Measurements from ENCODE around the gene TMEM44.
"Not testable (repeated sequence)": the region's sequence is repeated elsewhere in the genome, so short reads cannot be mapped to it uniquely, and the experiment has no call there.

Gene TMEM44

GRCh38 chr3:194549853-194550252 is 83.4 kb downstream of the TMEM44 start:
- TF ChIP-seq CTCF (IDR thresholded peaks at IDR 0.05; ENCODE audit: low read depth, low read length), result no peak
- no peaks in the 10 kb centered on the region for H3K36me3 ChIP-seq
- no peaks in the 10 kb centered on the region for H3K27me3 ChIP-seq (ENCODE audit: insufficient read depth, low read depth, severe bottlenecking)
- DNase-seq, result no peak
- H3K9me3 ChIP-seq (ENCODE audit: severe bottlenecking), result no peaks in the 10 kb centered on the region
- H3K4me3 ChIP-seq (ENCODE audit: low read depth, low read length), result no peak overlapping the region
- H3K27ac ChIP-seq, result no peak overlapping the region

- no peaks in the 10 kb centered on the region for H3K27me3 ChIP-seq (ENCODE audit: insufficient read depth, low read depth, severe bottlenecking)
- no peaks in the 10 kb centered on the region for H3K36me3 ChIP-seq
- no peaks in the 10 kb centered on the region for H3K9me3 ChIP-seq (ENCODE audit: severe bottlenecking)
- DNase-seq, result no peak
- no peak for TF ChIP-seq CTCF (IDR thresholded peaks at IDR 0.05; ENCODE audit: low read depth, low read length)
- H3K27ac ChIP-seq, result no peak overlapping the region
- H3K4me3 ChIP-seq (ENCODE audit: low read depth, low read length), result no peak overlapping the region
Measured at GRCh38 chr3:194548346-194549321, 84.6 kb downstream of the TMEM44 start.

GRCh38 chr3:194547042-194547441 is 86.2 kb downstream of the TMEM44 start:
- Histone ChIP-seq H3K36me3 (no peaks in the 10 kb centered on the region), H3K9me3 (ENCODE audit: severe bottlenecking) (no peaks in the 10 kb centered on the region), H3K4me3 (ENCODE audit: low read depth, low read length) (no peak overlapping the region), H3K27ac (no peak overlapping the region), H3K27me3 (ENCODE audit: insufficient read depth, low read depth, severe bottlenecking) (no peaks in the 10 kb centered on the region)
- TF ChIP-seq CTCF (IDR thresholded peaks at IDR 0.05; ENCODE audit: low read depth, low read length), result no peak
- no peak for DNase-seq

- H3K27me3 ChIP-seq (ENCODE audit: insufficient read depth, low read depth, severe bottlenecking); H3K9me3 ChIP-seq (ENCODE audit: severe bottlenecking); H3K27ac ChIP-seq; DNase-seq; H3K36me3 ChIP-seq; H3K4me3 ChIP-seq (ENCODE audit: low read depth, low read length): not testable (repeated sequence)
Measured at GRCh38 chr3:194545538-194545937, 87.7 kb downstream of the TMEM44 start.

GRCh38 chr3:194543550-194543949 is 89.7 kb downstream of the TMEM44 start:
- Histone ChIP-seq H3K4me3 (ENCODE audit: low read depth, low read length) (no peak overlapping the region), H3K36me3 (no peaks in the 10 kb centered on the region), H3K27ac (no peak overlapping the region), H3K27me3 (ENCODE audit: insufficient read depth, low read depth, severe bottlenecking) (no peaks in the 10 kb centered on the region), H3K9me3 (ENCODE audit: severe bottlenecking) (no peaks in the 10 kb centered on the region)
- no peak for TF ChIP-seq CTCF (IDR thresholded peaks at IDR 0.05; ENCODE audit: low read depth, low read length)
- no peak for DNase-seq

GRCh38 chr3:194541483-194541882 is 91.7 kb downstream of the TMEM44 start:
- Histone ChIP-seq H3K36me3 (no peaks in the 10 kb centered on the region), H3K4me3 (ENCODE audit: low read depth, low read length) (no peak overlapping the region), H3K27me3 (ENCODE audit: insufficient read depth, low read depth, severe bottlenecking) (no peaks in the 10 kb centered on the region), H3K9me3 (ENCODE audit: severe bottlenecking) (no peaks in the 10 kb centered on the region), H3K27ac (no peak overlapping the region)
- TF ChIP-seq CTCF (IDR thresholded peaks at IDR 0.05; ENCODE audit: low read depth, low read length), result no peak
- no peak for DNase-seq

Measured in WERI-Rb-1 (cell line).